ENCODE measurements around the gene OSGEPL1. TPM values are rescaled to one million over a fixed set of nuclear protein-coding genes. Genes with fewer than 3 reads are reported as not detected.

OSGEPL1 gene
- total and polyA plus RNA-seq, 2 experiments from 2014 or later: 6.5 to 7.5 TPM

- no peak overlapping the region for H2AFZ ChIP-seq
- H3K4me2 ChIP-seq (ENCODE audit: unreplicated experiment): peak overlapping the region; percentile 29
- H3K27me3 ChIP-seq (replicated peaks; ENCODE audit: insufficient read depth): no peaks in the 10 kb centered on the region
- H4K20me1 ChIP-seq (ENCODE audit: insufficient read depth): no peaks in the 10 kb centered on the region
- no peak for DNase-seq
- H3K36me3 ChIP-seq (ENCODE audit: low read depth): peaks cover 4% of the 10 kb centered on the region
- no peak for TF ChIP-seq EZH2phosphoT487 (IDR thresholded peaks at IDR 0.05; ENCODE audit: insufficient read depth, low read depth)
- TF ChIP-seq EZH2 (IDR thresholded peaks at IDR 0.05; ENCODE audit: insufficient read depth, poor library complexity, severe bottlenecking): no peak
- H3K9me2 ChIP-seq (ENCODE audit: insufficient read depth): no peaks in the 10 kb centered on the region
- in situ Hi-C loops (cut with MboI): loop anchor here (5.0 kb wide), 1 partner anchor 268 kb away; no protein-coding TSS in a partner anchor
- H3K27ac ChIP-seq: peak overlapping the region; percentile 13; the same call in 1 of the 2 replicates
- no peaks in the 10 kb centered on the region for H3K9me3 ChIP-seq (ENCODE audit: low read depth)
- peaks cover 19% of the 10 kb centered on the region for H3K4me1 ChIP-seq (ENCODE audit: insufficient read depth)
- H3K4me3 ChIP-seq: no peak overlapping the region
- H3K79me2 ChIP-seq (ENCODE audit: insufficient read depth): peaks cover 13% of the 10 kb centered on the region; the same call in 1 of the 2 replicates
- H3F3A ChIP-seq (ENCODE audit: insufficient read depth): peaks cover 20% of the 10 kb centered on the region
- no peak overlapping the region for H3K9ac ChIP-seq
Measured at GRCh38 chr2:189799030-189799331, 36.4 kb upstream of the OSGEPL1 start.

GRCh38 chr2:189798312-189799029, 35.9 kb upstream of the OSGEPL1 start:
- no peak overlapping the region for H3K9ac ChIP-seq
- H3K4me3 ChIP-seq: no peak overlapping the region
- no peak overlapping the region for H2AFZ ChIP-seq
- H3K4me2 ChIP-seq (ENCODE audit: unreplicated experiment): no peak overlapping the region
- peaks cover 19% of the 10 kb centered on the region for H3K4me1 ChIP-seq (ENCODE audit: insufficient read depth)
- H3K9me2 ChIP-seq (ENCODE audit: insufficient read depth): no peaks in the 10 kb centered on the region
- H3F3A ChIP-seq (ENCODE audit: insufficient read depth): peaks cover 20% of the 10 kb centered on the region
- peaks cover 9% of the 10 kb centered on the region for H3K36me3 ChIP-seq (ENCODE audit: low read depth)
- H3K27ac ChIP-seq: peak overlapping the region; percentile 13; the same call in 1 of the 2 replicates
- DNase-seq: peak; percentile 69
- TF ChIP-seq EZH2phosphoT487 (IDR thresholded peaks at IDR 0.05; ENCODE audit: insufficient read depth, low read depth) (no peak), EZH2 (IDR thresholded peaks at IDR 0.05; ENCODE audit: insufficient read depth, poor library complexity, severe bottlenecking) (no peak)
- no peaks in the 10 kb centered on the region for H3K27me3 ChIP-seq (replicated peaks; ENCODE audit: insufficient read depth)
- in situ Hi-C loops (cut with MboI): loop anchor here (5.0 kb wide), 1 partner anchor 269 kb away; no protein-coding TSS in a partner anchor
- H3K79me2 ChIP-seq (ENCODE audit: insufficient read depth): peaks cover 11% of the 10 kb centered on the region; the same call in 1 of the 2 replicates
- no peaks in the 10 kb centered on the region for H3K9me3 ChIP-seq (ENCODE audit: low read depth)
- 69% methylated on average over 4 of the region's 4 CpGs for WGBS, 2 experiments (ENCODE audit: low coverage in 1 of 2, low lambda C conversion rate in 2 of 2, missing lambda C conversion rate in 2 of 2)
- no peaks in the 10 kb centered on the region for H4K20me1 ChIP-seq (ENCODE audit: insufficient read depth)

- Histone ChIP-seq H3F3A (ENCODE audit: insufficient read depth) (peaks cover 20% of the 10 kb centered on the region), H3K36me3 (ENCODE audit: low read depth) (peaks cover 14% of the 10 kb centered on the region), H3K9ac (no peak overlapping the region), H3K27ac (no peak overlapping the region), H3K4me3 (no peak overlapping the region), H3K27me3 (replicated peaks; ENCODE audit: insufficient read depth) (no peaks in the 10 kb centered on the region), H2AFZ (no peak overlapping the region), H3K4me2 (ENCODE audit: unreplicated experiment) (no peak overlapping the region), H4K20me1 (ENCODE audit: insufficient read depth) (no peaks in the 10 kb centered on the region), H3K79me2 (ENCODE audit: insufficient read depth) (peaks cover 9% of the 10 kb centered on the region; the same call in 1 of the 2 replicates), H3K4me1 (ENCODE audit: insufficient read depth) (peaks cover 19% of the 10 kb centered on the region), H3K9me2 (ENCODE audit: insufficient read depth) (no peaks in the 10 kb centered on the region), H3K9me3 (ENCODE audit: low read depth) (no peaks in the 10 kb centered on the region)
- 90 to 91% methylated on average over 6 of the region's 6 CpGs for WGBS, 2 experiments (ENCODE audit: low coverage in 1 of 2, low lambda C conversion rate in 2 of 2, missing lambda C conversion rate in 2 of 2)
- no peak for TF ChIP-seq EZH2phosphoT487 (IDR thresholded peaks at IDR 0.05; ENCODE audit: insufficient read depth, low read depth)
- TF ChIP-seq EZH2 (IDR thresholded peaks at IDR 0.05; ENCODE audit: insufficient read depth, poor library complexity, severe bottlenecking): no peak
- in situ Hi-C loops (cut with MboI): loop anchor here (5.0 kb wide), 1 partner anchor 269 kb away; no protein-coding TSS in a partner anchor
- DNase-seq: no peak
Measured at GRCh38 chr2:189797902-189798301, 35.3 kb upstream of the OSGEPL1 start.

- H3K79me2 ChIP-seq (ENCODE audit: insufficient read depth): peaks cover 24% of the 10 kb centered on the region
- no peak for DNase-seq
- TF ChIP-seq EZH2 (IDR thresholded peaks at IDR 0.05; ENCODE audit: insufficient read depth, poor library complexity, severe bottlenecking): no peak
- TF ChIP-seq EZH2phosphoT487 (IDR thresholded peaks at IDR 0.05; ENCODE audit: insufficient read depth, low read depth): no peak
- H3K27ac ChIP-seq: no peak overlapping the region
- no peaks in the 10 kb centered on the region for H3K9me3 ChIP-seq (ENCODE audit: low read depth)
- H2AFZ ChIP-seq: no peak overlapping the region
- peaks cover 17% of the 10 kb centered on the region for H3K36me3 ChIP-seq (ENCODE audit: low read depth)
- in situ Hi-C loops (cut with MboI): no loop called here
- H3K4me1 ChIP-seq (ENCODE audit: insufficient read depth): peaks cover 9% of the 10 kb centered on the region
- H3F3A ChIP-seq (ENCODE audit: insufficient read depth): peaks cover 14% of the 10 kb centered on the region; the same call in 1 of the 2 replicates
- WGBS, 2 experiments (ENCODE audit: low coverage in 1 of 2, low lambda C conversion rate in 2 of 2, missing lambda C conversion rate in 2 of 2): 92 to 98% methylated on average over 1 of the region's 1 CpG
- no peaks in the 10 kb centered on the region for H4K20me1 ChIP-seq (ENCODE audit: insufficient read depth)
- H3K9ac ChIP-seq: no peak overlapping the region
- H3K4me2 ChIP-seq (ENCODE audit: unreplicated experiment): no peak overlapping the region
- H3K9me2 ChIP-seq (ENCODE audit: insufficient read depth): no peaks in the 10 kb centered on the region
- no peak overlapping the region for H3K4me3 ChIP-seq
- H3K27me3 ChIP-seq (replicated peaks; ENCODE audit: insufficient read depth): no peaks in the 10 kb centered on the region
Measured at GRCh38 chr2:189794310-189794709, 31.7 kb upstream of the OSGEPL1 start.
